ENCODE measurements around the gene GAS1. TPM values are rescaled to one million over a fixed set of nuclear protein-coding genes. Genes with fewer than 3 reads are reported as not detected.

The GAS1 gene
- total RNA-seq, 1 experiment from 2014 or later: 19.6 TPM

GRCh38 chr9:86942281-86943200 lies 4.8 kb downstream of the GAS1 start:
- in situ Hi-C loops (cut with HindIII; ENCODE audit: low pct_unique_long_range_greater_than_20kb, low sequenced_read_pairs): no loop called here
- no peak for DNase-seq (ENCODE audit: low read depth, low spot score)

GRCh38 chr9:86941197-86941596 lies 6.1 kb downstream of the GAS1 start:
- in situ Hi-C loops (cut with HindIII; ENCODE audit: low pct_unique_long_range_greater_than_20kb, low sequenced_read_pairs): no loop called here
- DNase-seq (ENCODE audit: low read depth, low spot score): no peak

DNA sequence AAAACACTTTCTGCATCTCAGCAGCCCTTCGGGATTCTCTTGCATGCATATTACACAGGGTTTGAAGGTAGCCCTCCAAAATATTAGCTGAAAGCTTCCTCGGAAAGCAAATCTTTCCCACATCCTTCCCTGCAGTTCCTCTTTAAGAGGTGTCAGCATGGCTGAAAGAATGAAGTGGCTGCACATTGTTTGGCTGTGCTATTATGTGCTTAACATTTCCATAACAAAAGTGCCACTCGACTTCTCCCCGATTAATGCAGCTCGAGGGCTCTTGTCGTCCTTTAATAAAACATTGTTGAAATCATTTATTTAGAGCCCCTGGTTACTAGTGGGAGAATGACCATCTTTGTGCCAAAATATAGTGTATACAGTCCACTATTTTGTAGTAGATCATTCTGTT lies 6.5 kb downstream of the GAS1 start:
- in situ Hi-C loops (cut with HindIII; ENCODE audit: low pct_unique_long_range_greater_than_20kb, low sequenced_read_pairs): no loop called here
- DNase-seq (ENCODE audit: low read depth, low spot score): no peak

DNA sequence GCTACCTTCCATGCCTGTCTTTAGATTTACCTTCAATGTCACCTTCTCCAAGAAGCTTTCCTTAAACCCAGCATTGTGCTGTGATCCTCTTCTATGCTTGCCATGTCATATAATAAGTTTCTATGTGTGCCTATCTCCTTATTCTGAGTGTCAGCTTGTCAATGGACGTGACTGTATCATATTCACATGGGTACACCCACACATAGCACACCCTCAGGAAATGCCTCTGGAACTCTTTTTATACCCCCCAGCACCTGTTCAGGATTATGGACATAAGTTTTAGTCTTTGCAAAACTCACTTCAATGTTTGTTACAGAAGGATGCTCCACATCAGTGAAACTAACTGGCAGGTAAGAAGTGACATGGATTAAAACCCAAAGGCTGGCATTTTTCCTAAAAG lies 7.4 kb downstream of the GAS1 start:
- in situ Hi-C loops (cut with HindIII; ENCODE audit: low pct_unique_long_range_greater_than_20kb, low sequenced_read_pairs): no loop called here
- DNase-seq (ENCODE audit: low read depth, low spot score): no peak

DNA sequence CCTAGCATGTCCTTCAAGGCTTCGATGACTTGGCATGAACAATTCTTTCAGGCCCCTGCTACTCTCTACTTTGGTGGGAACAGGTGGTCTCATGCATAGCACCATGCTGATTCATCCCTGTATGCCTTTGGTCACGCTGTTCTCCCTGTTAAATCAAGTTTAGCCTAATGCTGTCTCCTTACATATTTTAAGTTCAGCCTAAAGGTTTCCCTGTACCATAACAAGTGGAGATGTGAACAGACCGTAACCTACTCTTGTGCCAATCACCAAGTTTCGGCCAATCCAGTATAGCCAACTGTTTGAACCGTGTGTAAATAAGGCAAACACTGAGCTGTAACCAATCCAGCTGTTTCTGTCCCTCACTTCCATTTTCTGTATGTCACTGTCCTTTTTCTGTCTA lies 8.0 kb downstream of the GAS1 start:
- in situ Hi-C loops (cut with HindIII; ENCODE audit: low pct_unique_long_range_greater_than_20kb, low sequenced_read_pairs): no loop called here
- DNase-seq (ENCODE audit: low read depth, low spot score): no peak

DNA sequence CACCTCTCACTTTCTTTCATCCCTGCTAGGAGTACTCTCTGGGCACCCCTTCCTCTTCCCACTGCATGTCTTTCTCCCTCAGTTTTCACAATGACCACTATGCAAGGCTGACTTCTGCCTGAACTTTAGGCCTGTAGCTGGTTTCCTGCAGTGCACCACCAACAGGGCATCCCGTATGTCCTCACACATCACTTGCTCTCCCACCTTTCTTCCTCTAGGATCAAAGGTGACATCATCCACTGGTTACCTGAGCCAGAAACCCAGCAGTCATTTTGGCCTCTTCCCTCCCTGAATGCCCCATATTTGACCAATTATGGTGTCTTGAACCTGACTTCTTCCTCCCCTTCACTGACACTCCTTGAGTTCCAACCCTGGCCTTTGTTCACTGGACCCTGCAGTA lies 8.5 kb downstream of the GAS1 start:
- in situ Hi-C loops (cut with HindIII; ENCODE audit: low pct_unique_long_range_greater_than_20kb, low sequenced_read_pairs): no loop called here
- DNase-seq (ENCODE audit: low read depth, low spot score): no peak

DNA sequence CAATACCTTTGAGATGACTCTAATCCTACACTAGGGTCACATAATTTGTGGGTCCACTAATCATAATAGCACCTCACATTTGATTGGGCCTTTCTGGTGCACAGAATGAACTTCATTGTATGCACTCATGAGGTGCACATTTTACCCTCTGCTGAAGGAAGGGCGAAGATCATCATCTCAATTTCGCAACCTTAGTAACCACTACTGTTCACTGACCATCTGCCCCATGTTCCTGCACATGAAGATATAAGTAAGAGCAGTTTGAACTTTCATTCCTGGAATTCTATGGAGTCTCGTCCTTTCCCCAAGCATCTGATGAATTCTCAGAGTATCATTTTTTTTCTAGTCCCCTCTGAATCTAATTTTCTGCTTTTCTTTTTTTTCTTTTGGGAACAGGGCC lies 21.2 kb downstream of the GAS1 start:
- DNase-seq (ENCODE audit: low read depth, low spot score): no peak
- in situ Hi-C loops (cut with HindIII; ENCODE audit: low pct_unique_long_range_greater_than_20kb, low sequenced_read_pairs): no loop called here

GRCh38 chr9:86925686-86926085 lies 21.6 kb downstream of the GAS1 start:
- no peak for DNase-seq (ENCODE audit: low read depth, low spot score)
- in situ Hi-C loops (cut with HindIII; ENCODE audit: low pct_unique_long_range_greater_than_20kb, low sequenced_read_pairs): no loop called here

- in situ Hi-C loops (cut with HindIII; ENCODE audit: low pct_unique_long_range_greater_than_20kb, low sequenced_read_pairs): no loop called here
- no peak for DNase-seq (ENCODE audit: low read depth, low spot score)
Observed at GRCh38 chr9:86924206-86924605, 23.1 kb downstream of the GAS1 start.

- DNase-seq (ENCODE audit: low read depth, low spot score): no peak
- in situ Hi-C loops (cut with HindIII; ENCODE audit: low pct_unique_long_range_greater_than_20kb, low sequenced_read_pairs): no loop called here
Observed at GRCh38 chr9:86921151-86921923, 26.0 kb downstream of the GAS1 start.

- DNase-seq (ENCODE audit: low read depth, low spot score): no peak
- in situ Hi-C loops (cut with HindIII; ENCODE audit: low pct_unique_long_range_greater_than_20kb, low sequenced_read_pairs): no loop called here
Observed at GRCh38 chr9:86918556-86918955, 28.8 kb downstream of the GAS1 start.

- DNase-seq (ENCODE audit: low read depth, low spot score): no peak
- in situ Hi-C loops (cut with HindIII; ENCODE audit: low pct_unique_long_range_greater_than_20kb, low sequenced_read_pairs): no loop called here
Observed at GRCh38 chr9:86912210-86912609, 35.1 kb downstream of the GAS1 start.

- DNase-seq (ENCODE audit: low read depth, low spot score): no peak
- in situ Hi-C loops (cut with HindIII; ENCODE audit: low pct_unique_long_range_greater_than_20kb, low sequenced_read_pairs): no loop called here
Observed at GRCh38 chr9:86909388-86909787, 37.9 kb downstream of the GAS1 start.

- in situ Hi-C loops (cut with HindIII; ENCODE audit: low pct_unique_long_range_greater_than_20kb, low sequenced_read_pairs): no loop called here
- DNase-seq (ENCODE audit: low read depth, low spot score): no peak
Observed at GRCh38 chr9:86908261-86908660, 39.0 kb downstream of the GAS1 start.

DNA sequence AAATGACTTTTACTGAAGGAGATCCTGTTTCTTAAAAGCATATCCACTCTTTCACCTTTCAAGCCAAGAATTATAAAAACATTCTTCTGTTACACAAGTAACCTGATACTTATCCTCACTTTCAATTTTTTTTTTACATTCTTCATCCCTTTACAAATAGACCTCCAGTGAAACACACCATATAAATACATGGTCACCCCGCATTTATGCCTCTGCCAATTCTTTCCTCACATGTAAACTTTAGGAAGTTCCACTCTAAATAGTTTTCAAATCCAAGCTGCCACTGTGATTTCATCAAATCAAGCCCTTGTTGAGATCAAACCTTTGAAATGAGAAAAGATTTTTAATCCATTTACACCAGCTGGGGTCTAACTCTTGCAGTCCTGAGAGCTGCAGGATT lies 40.0 kb downstream of the GAS1 start:
- in situ Hi-C loops (cut with HindIII; ENCODE audit: low pct_unique_long_range_greater_than_20kb, low sequenced_read_pairs): no loop called here

GRCh38 chr9:86903734-86904085 lies 43.6 kb downstream of the GAS1 start:
- in situ Hi-C loops (cut with HindIII; ENCODE audit: low pct_unique_long_range_greater_than_20kb, low sequenced_read_pairs): no loop called here
- no peak for DNase-seq (ENCODE audit: low read depth, low spot score)

More for the DNA sequence above, 40.0 kb downstream of the GAS1 start:
- no peak for DNase-seq (ENCODE audit: low read depth, low spot score)

GRCh38 chr9:86902991-86903733 lies 44.1 kb downstream of the GAS1 start:
- no peak for DNase-seq (ENCODE audit: low read depth, low spot score)
- in situ Hi-C loops (cut with HindIII; ENCODE audit: low pct_unique_long_range_greater_than_20kb, low sequenced_read_pairs): no loop called here

- no peak for DNase-seq (ENCODE audit: low read depth, low spot score)
- in situ Hi-C loops (cut with HindIII; ENCODE audit: low pct_unique_long_range_greater_than_20kb, low sequenced_read_pairs): no loop called here
Observed at GRCh38 chr9:86902586-86902985, 44.7 kb downstream of the GAS1 start.

Measured in SK-MEL-5 (cell line).